GM12891 (cell line): ENCODE measurements around the gene TEX2.

ENCODE experiments used
- DNase-seq: peaks from one replicate; pipeline ENCODE4 v3.0.0; 2011; ENCODE audit warnings: low spot score; ENCODE audit not compliant: insufficient read length
- FAIRE-seq: peaks from 2 replicates; lab custom pipeline; 2011; peaks lifted over from hg19 to GRCh38; lab: Jason Lieb, UNC
- PAX5 ChIP-seq: IDR thresholded peaks from 2 replicates; pipeline ENCODE4 v1.6.1; 2011; ENCODE audit warnings: low read length, moderate library complexity, mild to moderate bottlenecking; ENCODE audit not compliant: insufficient read depth, severe bottlenecking
- POLR2A ChIP-seq: IDR thresholded peaks from 2 replicates; pipeline ENCODE4 v1.6.1; 2011; ENCODE audit warnings: low read depth, low read length, control low read depth
- POLR2AphosphoS5 ChIP-seq: IDR thresholded peaks from 2 replicates; pipeline ENCODE4 v1.6.1; 2011; ENCODE audit warnings: low read depth, low read length, control low read depth
- POU2F2 ChIP-seq: IDR thresholded peaks from 2 replicates; pipeline ENCODE4 v1.6.1; 2011; ENCODE audit warnings: low read depth, mild to moderate bottlenecking, control low read depth, low read length, moderate library complexity
- SPI1 ChIP-seq: IDR thresholded peaks from 2 replicates; pipeline ENCODE4 v1.6.1; 2011; ENCODE audit warnings: low read depth, low read length, control low read depth
- TAF1 ChIP-seq: IDR thresholded peaks from 2 replicates; pipeline ENCODE4 v1.6.1; 2011; ENCODE audit warnings: low read depth, low read length, control low read depth

Gene TEX2

GRCh38 chr17:64164596-64165285 lies 98.3 kb downstream of the TEX2 start:
- TF ChIP-seq POU2F2 = no peak
- TF ChIP-seq POLR2A = no peak
- TF ChIP-seq PAX5 = no peak
- no peak for TF ChIP-seq TAF1
- no peak for TF ChIP-seq SPI1
- no peak for TF ChIP-seq POLR2AphosphoS5
- DNase-seq (no peak), FAIRE-seq (no peak)

- FAIRE-seq (no peak), DNase-seq (no peak)
- TF ChIP-seq POU2F2 = no peak
- TF ChIP-seq POLR2AphosphoS5 = no peak
- TF ChIP-seq TAF1 = no peak
- TF ChIP-seq SPI1 = no peak
- no peak for TF ChIP-seq PAX5
- TF ChIP-seq POLR2A = no peak
These were observed 99.6 kb downstream of the TEX2 start for GRCh38 chr17:64163468-64163867.

GRCh38 chr17:64162554-64162953 lies 100.5 kb downstream of the TEX2 start:
- TF ChIP-seq SPI1 (no peak), POLR2A (no peak), POU2F2 (no peak), PAX5 (no peak), POLR2AphosphoS5 (no peak), TAF1 (no peak)
- DNase-seq = no peak
- FAIRE-seq = no peak

DNA sequence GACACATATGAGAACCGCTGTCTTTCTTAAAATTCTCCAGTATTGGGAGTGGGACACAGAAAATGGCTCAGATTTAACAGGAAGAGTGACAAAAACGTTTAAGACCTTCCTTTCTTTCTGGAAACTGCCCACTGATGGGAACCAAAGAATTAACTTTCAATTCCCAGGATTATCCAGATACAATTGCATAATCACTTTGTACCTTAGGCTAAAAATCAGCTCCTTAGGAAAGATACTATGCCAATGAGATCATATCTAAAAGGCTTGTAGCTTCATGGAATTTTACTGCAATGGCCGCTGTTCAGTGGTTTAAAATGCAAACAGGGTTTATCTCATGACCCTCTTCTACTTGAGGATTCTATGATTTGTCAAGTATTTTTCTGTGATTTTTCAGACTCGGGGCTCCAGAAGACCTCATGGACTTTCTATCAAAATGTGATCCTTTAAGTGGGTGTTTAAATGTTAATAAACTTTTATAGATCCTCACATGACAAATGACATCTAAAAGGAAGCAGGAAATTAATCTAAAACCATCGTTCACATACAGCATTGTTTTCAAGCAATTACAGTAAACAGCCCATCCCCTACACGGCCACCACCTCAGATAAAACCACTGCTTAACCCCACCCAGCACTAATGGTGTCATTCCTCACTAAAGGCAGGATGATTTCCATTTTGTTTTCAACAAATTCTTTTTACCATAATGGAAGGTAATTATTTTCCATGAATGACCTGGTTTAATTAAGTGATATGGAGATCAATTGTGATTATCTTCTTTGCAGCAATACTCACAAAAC lies 101.5 kb downstream of the TEX2 start:
- no peak for DNase-seq
- TF ChIP-seq PAX5 = no peak
- no peak for TF ChIP-seq SPI1
- no peak for TF ChIP-seq POU2F2
- TF ChIP-seq TAF1 = no peak
- no peak for TF ChIP-seq POLR2A
- FAIRE-seq = no peak

DNA sequence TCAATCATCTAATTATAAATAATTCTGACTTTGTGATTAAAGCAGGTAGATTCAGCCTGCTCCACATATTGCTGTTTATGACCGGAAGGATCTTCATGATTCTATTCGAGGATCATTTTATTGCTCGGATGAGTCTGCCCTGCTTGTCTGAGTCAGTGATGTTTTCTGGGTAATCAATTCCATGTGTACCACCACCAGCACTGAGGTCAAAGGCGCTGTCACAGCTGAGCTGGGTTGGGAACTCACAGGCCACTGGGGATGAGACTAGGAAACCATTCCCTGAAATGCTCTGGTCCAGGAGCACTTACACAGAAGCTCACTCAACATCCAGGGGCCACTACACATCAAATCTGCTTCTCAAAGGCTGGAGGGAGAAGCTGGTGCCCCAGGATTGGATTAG lies 102.7 kb downstream of the TEX2 start:
- FAIRE-seq = no peak

GRCh38 chr17:64158831-64159590 lies 104.0 kb downstream of the TEX2 start:
- TF ChIP-seq SPI1 = no peak
- no peak for TF ChIP-seq POLR2AphosphoS5
- no peak for TF ChIP-seq PAX5
- no peak for TF ChIP-seq POLR2A
- no peak for TF ChIP-seq POU2F2
- FAIRE-seq (no peak), DNase-seq (no peak)

More for the DNA sequence above, 102.7 kb downstream of the TEX2 start:
- TF ChIP-seq TAF1 = no peak
- TF ChIP-seq POU2F2 = no peak
- no peak for TF ChIP-seq POLR2AphosphoS5
- TF ChIP-seq PAX5 = no peak
- no peak for TF ChIP-seq SPI1
- no peak for TF ChIP-seq POLR2A
- no peak for DNase-seq

GRCh38 chr17:64158406-64158805 lies 104.7 kb downstream of the TEX2 start:
- no peak for FAIRE-seq
- TF ChIP-seq POU2F2 (no peak), POLR2A (no peak), TAF1 (no peak), POLR2AphosphoS5 (no peak)
- DNase-seq = no peak

DNA sequence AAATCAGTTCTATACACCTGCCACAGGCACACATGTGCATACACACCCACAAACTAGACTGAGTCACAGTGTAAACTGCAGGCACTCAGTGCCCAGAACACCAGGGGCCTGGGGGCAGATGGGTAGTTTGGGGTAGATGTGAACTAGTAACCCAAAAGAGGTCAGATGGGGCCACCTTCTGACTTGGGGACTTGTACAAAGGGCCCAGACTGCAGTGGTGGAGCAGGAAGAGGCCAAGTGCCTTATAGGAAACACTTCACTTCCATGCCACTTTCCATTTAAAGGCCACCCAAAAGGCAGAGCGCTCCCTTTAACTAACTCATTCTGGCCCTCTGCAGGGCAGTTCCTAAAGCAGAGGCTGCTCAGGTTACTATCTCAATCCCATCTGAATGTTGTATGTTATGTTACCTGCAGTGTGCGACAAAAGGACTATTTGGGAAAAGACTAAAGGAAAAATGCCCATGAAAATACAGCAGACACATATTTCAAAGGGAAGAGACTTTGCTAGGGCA lies 105.3 kb downstream of the TEX2 start:
- TF ChIP-seq TAF1 (no peak), PAX5 (no peak), SPI1 (no peak), POLR2AphosphoS5 (no peak), POLR2A (no peak), POU2F2 (no peak)
- FAIRE-seq (no peak), DNase-seq (no peak)

DNA sequence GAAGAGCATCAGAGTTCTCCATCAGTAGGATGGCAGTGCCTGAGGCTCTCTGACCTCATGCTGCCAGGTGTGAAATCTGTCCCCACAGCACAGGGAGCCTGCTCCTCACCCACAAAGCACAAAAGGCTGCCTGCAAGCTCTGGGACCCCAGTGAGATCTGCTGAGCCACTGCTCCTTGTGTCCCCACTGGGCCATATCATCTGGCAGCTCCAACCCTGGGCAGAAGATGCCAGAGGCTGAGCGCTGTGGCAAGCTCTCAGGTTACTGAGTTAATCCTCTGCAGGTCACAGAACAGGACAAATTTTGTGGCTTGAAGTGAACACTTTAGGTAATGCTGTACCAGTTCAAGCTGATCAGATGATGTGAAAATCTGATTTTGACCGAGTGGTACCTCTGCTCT lies 106.4 kb downstream of the TEX2 start:
- DNase-seq (no peak), FAIRE-seq (no peak)
- no peak for TF ChIP-seq PAX5
- TF ChIP-seq SPI1 = no peak
